Measurements from ENCODE around the gene S100A8. TPM values are rescaled to one million over a fixed set of nuclear protein-coding genes. Genes with fewer than 3 reads are reported as not detected.

S100A8 gene
- total RNA-seq, 2 donors from 2014 or later = 1.5 to 5.6 TPM

DNA sequence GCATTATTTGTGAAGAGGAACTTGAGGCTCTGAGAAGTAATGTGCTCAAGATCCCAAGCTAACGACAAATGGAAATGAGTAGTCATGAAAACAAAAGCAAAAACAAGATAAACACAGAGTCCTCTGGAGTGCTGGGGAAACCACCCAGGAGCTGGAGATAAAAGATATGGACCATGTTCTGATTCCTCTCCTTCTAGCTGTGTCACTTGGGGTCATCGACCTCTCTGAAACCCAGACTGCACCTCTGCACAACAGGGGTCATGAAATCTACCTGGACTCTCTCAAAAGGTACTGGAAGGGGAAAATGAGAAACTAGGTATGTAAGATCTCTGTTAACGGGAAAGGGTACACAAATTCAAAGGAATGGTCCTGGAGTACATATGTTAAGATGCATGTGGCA is 48.7 kb downstream of the S100A8 start:
- TF ChIP-seq POLR2AphosphoS5 (IDR thresholded peaks at IDR 0.05) (no peak), POLR2A (IDR thresholded peaks at IDR 0.05) (no peak)
- TF ChIP-seq, protein P1, sequence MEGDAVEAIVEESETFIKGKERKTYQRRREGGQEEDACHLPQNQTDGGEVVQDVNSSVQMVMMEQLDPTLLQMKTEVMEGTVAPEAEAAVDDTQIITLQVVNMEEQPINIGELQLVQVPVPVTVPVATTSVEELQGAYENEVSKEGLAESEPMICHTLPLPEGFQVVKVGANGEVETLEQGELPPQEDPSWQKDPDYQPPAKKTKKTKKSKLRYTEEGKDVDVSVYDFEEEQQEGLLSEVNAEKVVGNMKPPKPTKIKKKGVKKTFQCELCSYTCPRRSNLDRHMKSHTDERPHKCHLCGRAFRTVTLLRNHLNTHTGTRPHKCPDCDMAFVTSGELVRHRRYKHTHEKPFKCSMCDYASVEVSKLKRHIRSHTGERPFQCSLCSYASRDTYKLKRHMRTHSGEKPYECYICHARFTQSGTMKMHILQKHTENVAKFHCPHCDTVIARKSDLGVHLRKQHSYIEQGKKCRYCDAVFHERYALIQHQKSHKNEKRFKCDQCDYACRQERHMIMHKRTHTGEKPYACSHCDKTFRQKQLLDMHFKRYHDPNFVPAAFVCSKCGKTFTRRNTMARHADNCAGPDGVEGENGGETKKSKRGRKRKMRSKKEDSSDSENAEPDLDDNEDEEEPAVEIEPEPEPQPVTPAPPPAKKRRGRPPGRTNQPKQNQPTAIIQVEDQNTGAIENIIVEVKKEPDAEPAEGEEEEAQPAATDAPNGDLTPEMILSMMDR (IDR thresholded peaks at IDR 0.05) = no peak
- Histone ChIP-seq H3K36me3 (no peaks in the 10 kb centered on the region), H3K27ac (no peak overlapping the region), H3K4me1 (replicated peaks) (no peaks in the 10 kb centered on the region), H3K27me3 (replicated peaks; ENCODE audit: insufficient read depth) (no peaks in the 10 kb centered on the region), H3K4me3 (no peak overlapping the region), H3K9me3 (no peaks in the 10 kb centered on the region)
- DNase-seq (ENCODE audit: low spot score) = no peak
- intact Hi-C loops (cut with DNase I) = no loop called here
- WGBS = 83% methylated on average over 3 of the region's 3 CpGs

DNA sequence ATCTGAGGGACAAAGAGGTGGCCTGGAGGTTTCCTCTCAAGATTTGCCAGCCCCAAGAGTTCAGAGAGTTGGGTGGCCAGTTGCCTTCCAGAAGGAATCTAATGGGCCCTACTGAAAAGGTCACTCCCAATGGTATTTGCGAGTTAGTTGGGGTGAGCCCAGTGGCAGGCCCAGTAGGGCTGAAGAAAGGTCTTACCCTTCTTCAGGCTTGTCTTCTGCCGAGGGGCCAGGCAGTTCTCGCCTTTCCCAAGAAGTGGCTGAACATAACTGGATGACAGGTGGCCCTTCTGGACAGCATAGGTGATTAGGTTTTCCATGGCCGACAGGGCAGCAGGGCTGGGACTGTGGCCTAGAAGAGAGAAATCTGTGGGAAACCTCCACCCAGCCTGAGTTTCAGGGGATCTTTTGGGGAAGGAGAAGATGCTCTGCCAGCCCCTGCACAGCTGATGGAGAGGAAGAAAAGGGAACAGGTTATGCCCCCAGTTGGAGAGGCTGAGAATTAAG is 49.4 kb downstream of the S100A8 start:
- Histone ChIP-seq H3K9me3 (no peaks in the 10 kb centered on the region), H3K27ac (no peak overlapping the region), H3K36me3 (no peaks in the 10 kb centered on the region), H3K4me3 (no peak overlapping the region), H3K4me1 (replicated peaks) (no peaks in the 10 kb centered on the region), H3K27me3 (replicated peaks; ENCODE audit: insufficient read depth) (no peaks in the 10 kb centered on the region)
- DNase-seq (ENCODE audit: low spot score) = no peak
- TF ChIP-seq POLR2A (IDR thresholded peaks at IDR 0.05) (no peak), POLR2AphosphoS5 (IDR thresholded peaks at IDR 0.05) (no peak)
- TF ChIP-seq, protein P1 (IDR thresholded peaks at IDR 0.05) = no peak
- intact Hi-C loops (cut with DNase I) = no loop called here
- WGBS = 96% methylated on average over 4 of the region's 4 CpGs

DNA sequence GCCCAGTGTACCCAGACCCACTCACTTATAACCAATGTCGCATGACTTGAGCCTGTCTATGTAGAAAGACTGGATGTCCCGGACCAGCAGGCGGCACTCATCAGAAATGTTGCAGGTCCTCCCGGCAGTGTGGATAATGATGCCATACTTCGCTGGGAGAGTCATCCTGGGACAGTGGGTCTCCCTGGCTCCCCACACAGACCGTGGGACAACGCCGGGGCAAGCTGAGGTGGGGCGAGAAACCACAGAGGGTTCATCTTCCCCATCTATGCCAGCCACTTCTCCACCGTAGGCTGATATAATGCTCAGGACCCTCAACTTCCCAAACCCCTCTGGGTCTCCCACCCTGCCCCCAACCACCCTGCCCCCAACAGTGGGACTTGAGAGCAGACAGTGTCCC is 50.5 kb downstream of the S100A8 start:
- intact Hi-C loops (cut with DNase I) = no loop called here
- no peaks in the 10 kb centered on the region for H3K9me3 ChIP-seq
- H3K4me1 ChIP-seq (replicated peaks) = no peaks in the 10 kb centered on the region
- TF ChIP-seq POLR2AphosphoS5 (IDR thresholded peaks at IDR 0.05) = no peak
- WGBS = 86% methylated on average over 10 of the region's 10 CpGs
- no peak overlapping the region for H3K4me3 ChIP-seq
- H3K36me3 ChIP-seq = no peaks in the 10 kb centered on the region
- DNase-seq (ENCODE audit: low spot score) = no peak
- no peaks in the 10 kb centered on the region for H3K27me3 ChIP-seq (replicated peaks; ENCODE audit: insufficient read depth)
- H3K27ac ChIP-seq = no peak overlapping the region

Small RNA genes lying within 50 kb of the gene (small RNA-seq; reads per million reads assigned to genes)
- gene S100A15A = 0 reads per million in 2 donors

Other genes starting within 250 kb of the S100A8 start
- gene SPRR2G, start 240.2 kb downstream of the S100A8 start, total RNA-seq = not detected
- 1 to 10 TPM in 1 of 2 donors, not detected in 1; 4.4 TPM for gene LELP1, start 187.6 kb downstream of the S100A8 start, total RNA-seq
- gene PRR9, start 173.5 kb downstream of the S100A8 start, total RNA-seq = not detected
- gene LORICRIN, start 131.4 kb downstream of the S100A8 start, total RNA-seq = under 1 TPM in 1 of 2 donors, not detected in 1; 0.45 TPM
- not detected for gene PGLYRP3, start 78.1 kb downstream of the S100A8 start, total RNA-seq
- not detected for gene PGLYRP4, start 42.2 kb downstream of the S100A8 start, total RNA-seq
- 10 to 100 TPM; 25.6 to 45.2 TPM for gene S100A9, start 33.2 kb downstream of the S100A8 start, total RNA-seq
- not detected for gene S100A12, start 15.5 kb downstream of the S100A8 start, total RNA-seq
- gene S100A7A, start 25.4 kb upstream of the S100A8 start, total RNA-seq = not detected
- not detected for gene S100A7, start 69.6 kb upstream of the S100A8 start, total RNA-seq
- gene S100A6, start 144.9 kb upstream of the S100A8 start, total RNA-seq = 100 to 1,000 TPM; 184 to 279 TPM
- gene S100A5, start 149.9 kb upstream of the S100A8 start, total RNA-seq = not detected
- 10 to 100 TPM; 56.3 to 71.3 TPM for gene S100A4, start 154.7 kb upstream of the S100A8 start, total RNA-seq
- under 1 TPM in 1 of 2 donors, not detected in 1; 0.46 TPM for gene S100A3, start 158.2 kb upstream of the S100A8 start, total RNA-seq
- 10 to 100 TPM; 14.1 to 22.6 TPM for gene S100A2, start 174.8 kb upstream of the S100A8 start, total RNA-seq
- 100 to 1,000 TPM in 1 of 2 donors, 10 to 100 TPM in 1; 78.4 to 165 TPM for gene S100A16, start 222.1 kb upstream of the S100A8 start, total RNA-seq
- 10 to 100 TPM; 13.5 to 25.0 TPM for gene S100A14, start 225.3 kb upstream of the S100A8 start, total RNA-seq
- 10 to 100 TPM; 53.3 to 96.5 TPM for gene S100A13, start 236.4 kb upstream of the S100A8 start, total RNA-seq
- 10 to 100 TPM in 1 of 2 donors, 1 to 10 TPM in 1; 9.1 to 10.7 TPM for gene S100A1, start 237.4 kb upstream of the S100A8 start, total RNA-seq
- gene CHTOP, start 243.0 kb upstream of the S100A8 start, total RNA-seq = 10 to 100 TPM; 60.6 to 74.4 TPM